ENCODE data around the gene SLC35A4. TPM values are rescaled to one million over a fixed set of nuclear protein-coding genes. Genes with fewer than 3 reads are reported as not detected.

Gene SLC35A4
- total RNA-seq, 2 experiments from 2014 or later, result 72.9 to 73.6 TPM

DNA sequence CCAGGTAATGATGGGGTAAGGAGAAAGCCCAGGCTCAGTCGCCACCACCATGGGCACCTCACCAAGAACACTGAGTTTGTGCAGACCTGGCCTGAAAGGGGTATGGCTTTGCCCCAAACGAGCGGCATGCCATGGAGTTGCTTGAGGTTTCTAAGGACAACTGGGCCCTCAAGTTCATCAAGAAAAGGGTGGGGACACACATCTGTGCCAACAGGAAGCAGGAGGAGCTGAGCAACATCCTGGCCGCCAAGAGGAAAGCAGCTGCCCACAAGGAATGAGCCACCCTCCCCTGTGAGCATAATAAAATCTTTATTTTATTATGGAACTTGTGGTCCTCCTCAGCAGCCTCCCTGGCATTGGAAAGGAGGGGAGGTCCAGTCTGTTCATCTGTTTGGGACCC lies 44.5 kb downstream of the SLC35A4 start:
- TF ChIP-seq, protein P1, sequence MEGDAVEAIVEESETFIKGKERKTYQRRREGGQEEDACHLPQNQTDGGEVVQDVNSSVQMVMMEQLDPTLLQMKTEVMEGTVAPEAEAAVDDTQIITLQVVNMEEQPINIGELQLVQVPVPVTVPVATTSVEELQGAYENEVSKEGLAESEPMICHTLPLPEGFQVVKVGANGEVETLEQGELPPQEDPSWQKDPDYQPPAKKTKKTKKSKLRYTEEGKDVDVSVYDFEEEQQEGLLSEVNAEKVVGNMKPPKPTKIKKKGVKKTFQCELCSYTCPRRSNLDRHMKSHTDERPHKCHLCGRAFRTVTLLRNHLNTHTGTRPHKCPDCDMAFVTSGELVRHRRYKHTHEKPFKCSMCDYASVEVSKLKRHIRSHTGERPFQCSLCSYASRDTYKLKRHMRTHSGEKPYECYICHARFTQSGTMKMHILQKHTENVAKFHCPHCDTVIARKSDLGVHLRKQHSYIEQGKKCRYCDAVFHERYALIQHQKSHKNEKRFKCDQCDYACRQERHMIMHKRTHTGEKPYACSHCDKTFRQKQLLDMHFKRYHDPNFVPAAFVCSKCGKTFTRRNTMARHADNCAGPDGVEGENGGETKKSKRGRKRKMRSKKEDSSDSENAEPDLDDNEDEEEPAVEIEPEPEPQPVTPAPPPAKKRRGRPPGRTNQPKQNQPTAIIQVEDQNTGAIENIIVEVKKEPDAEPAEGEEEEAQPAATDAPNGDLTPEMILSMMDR (IDR thresholded peaks at IDR 0.05), result no peak
- intact Hi-C loops (cut with micrococcal nuclease), result no loop called here
- Mint-ChIP-seq H3K36me3 (ENCODE audit: low read depth) (no peaks in the 10 kb centered on the region), H3K27me3 (peaks cover 14% of the 10 kb centered on the region), H3K4me1 (ENCODE audit: low read depth) (peaks cover 4% of the 10 kb centered on the region), H3K4me3 (no peak overlapping the region), H3K27ac (no peak overlapping the region), H3K9me3 (no peaks in the 10 kb centered on the region)
- DNase-seq, result no peak
- ATAC-seq, result no peak
- POLR2A ChIA-PET, result no interaction called here
- CTCF ChIA-PET, result no interaction called here

DNA sequence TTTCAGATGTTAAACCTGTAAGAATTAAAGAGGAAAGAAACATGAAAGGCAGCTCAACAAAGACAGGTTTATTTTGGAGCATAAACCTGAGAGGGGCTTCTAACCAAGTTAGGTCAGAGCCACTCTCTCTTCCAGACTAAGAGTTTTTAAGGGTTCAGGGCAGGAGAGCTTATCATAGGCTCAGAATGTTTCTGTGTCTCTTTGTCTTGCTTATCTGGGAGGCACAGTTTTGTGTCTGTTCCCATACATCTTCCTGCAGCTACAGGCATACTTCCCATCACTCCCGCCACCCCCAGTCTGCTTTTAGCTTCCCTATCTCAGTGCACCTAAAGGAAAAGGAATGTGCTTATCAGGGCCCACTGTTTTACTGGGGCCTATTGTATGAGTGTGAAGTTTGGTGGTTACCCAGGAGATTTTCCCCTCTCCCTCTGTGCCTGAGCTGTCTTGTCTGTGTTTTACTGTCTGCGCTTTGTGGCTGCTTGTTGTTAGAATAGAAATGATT lies 46.4 kb downstream of the SLC35A4 start:
- Mint-ChIP-seq H3K27ac (no peak overlapping the region), H3K36me3 (ENCODE audit: low read depth) (no peaks in the 10 kb centered on the region), H3K27me3 (peaks cover 14% of the 10 kb centered on the region), H3K4me3 (no peak overlapping the region), H3K4me1 (ENCODE audit: low read depth) (peaks cover 4% of the 10 kb centered on the region), H3K9me3 (no peaks in the 10 kb centered on the region)
- ChIA-PET CTCF (no interaction called here), POLR2A (no interaction called here)
- TF ChIP-seq, protein P1 (IDR thresholded peaks at IDR 0.05), result no peak
- ATAC-seq, result no peak
- intact Hi-C loops (cut with micrococcal nuclease), result no loop called here
- no peak for DNase-seq

Small RNAs within 50 kb of the gene (microRNA-seq; reads per million reads assigned to microRNA genes)
- gene MIR6831 (ENCODE audit: borderline microRNAs expressed, borderline replicate concordance), result not detected

Other genes with a start within 250 kb of the SLC35A4 start
- 1 to 10 TPM; 5.1 to 6.4 TPM for gene HBEGF, start 218.2 kb upstream of the SLC35A4 start, total RNA-seq
- gene SLC4A9, start 204.6 kb upstream of the SLC35A4 start, total RNA-seq, result under 1 TPM in 1 of 2 experiments, not detected in 1; 0.36 TPM
- gene ANKHD1, start 163.0 kb upstream of the SLC35A4 start, total RNA-seq, result 100 to 1,000 TPM in 1 of 2 experiments, 10 to 100 TPM in 1; 99.3 to 103 TPM
- 10 to 100 TPM; 19.6 to 20.3 TPM for gene EIF4EBP3, start 17.2 kb upstream of the SLC35A4 start, total RNA-seq
- gene SRA1, start 7.4 kb upstream of the SLC35A4 start, total RNA-seq, result 10 to 100 TPM; 47.8 to 49.5 TPM
- gene APBB3, start 230 bp upstream of the SLC35A4 start, total RNA-seq, result 10 to 100 TPM; 24.9 TPM
- gene CD14, start 68.3 kb downstream of the SLC35A4 start, total RNA-seq, result under 1 TPM; 0.36 to 0.41 TPM
- 10 to 100 TPM; 31.7 to 33.2 TPM for gene TMCO6, start 74.6 kb downstream of the SLC35A4 start, total RNA-seq
- 10 to 100 TPM; 63.1 to 64.5 TPM for gene NDUFA2, start 82.8 kb downstream of the SLC35A4 start, total RNA-seq
- gene IK, start 83.0 kb downstream of the SLC35A4 start, total RNA-seq, result 10 to 100 TPM; 84.3 to 84.5 TPM
- gene WDR55, start 100.1 kb downstream of the SLC35A4 start, total RNA-seq, result 10 to 100 TPM; 30.1 to 31.8 TPM
- gene DND1, start 108.7 kb downstream of the SLC35A4 start, total RNA-seq, result 1 to 10 TPM; 2.9 to 3.2 TPM
- 10 to 100 TPM; 84.5 to 84.9 TPM for gene HARS1, start 126.5 kb downstream of the SLC35A4 start, total RNA-seq
- gene HARS2, start 126.6 kb downstream of the SLC35A4 start, total RNA-seq, result 10 to 100 TPM; 26.1 TPM
- 10 to 100 TPM; 47.6 to 50.1 TPM for gene ZMAT2, start 135.6 kb downstream of the SLC35A4 start, total RNA-seq
- gene PCDHA1, start 221.3 kb downstream of the SLC35A4 start, total RNA-seq, result not detected
- gene PCDHA2, start 230.0 kb downstream of the SLC35A4 start, total RNA-seq, result not detected
- gene PCDHA3, start 236.2 kb downstream of the SLC35A4 start, total RNA-seq, result not detected
- gene PCDHA4, start 242.2 kb downstream of the SLC35A4 start, total RNA-seq, result not detected

Measured in activated CD8-positive, alpha-beta T cell treated with anti-CD3 and anti-CD28 coated beads for 36 hours (primary cell).